Testis (tissue), 3 donors: ENCODE measurements around the gene ADGRG3. TPM values are rescaled to one million over a fixed set of nuclear protein-coding genes. Genes with fewer than 3 reads are reported as not detected.

Source experiments
- DNase-seq: peaks from one replicate; pipeline ENCODE4 v3.0.0-alpha.2; 2019
- H3K27ac ChIP-seq, 2 donors: fragments of 200-600 bp; sonication (generic); one replicate each; pipeline ENCODE4 v1.5.1; 2019
- H3K27me3 ChIP-seq: fragments of 200-600 bp; sonication (generic); one replicate; pipeline ENCODE4 v1.5.1; 2019
- H3K36me3 ChIP-seq: fragments of 200-600 bp; sonication (generic); one replicate; pipeline ENCODE4 v1.5.1; 2017; ENCODE audit warnings: low read depth; ENCODE audit errors: missing control alignments
- H3K4me1 ChIP-seq: fragments of 200-600 bp; sonication (generic); one replicate; pipeline ENCODE4 v1.5.1; 2019
- H3K4me3 ChIP-seq, 2 donors: fragments of 200-600 bp; sonication (generic); one replicate each; pipeline ENCODE4 v1.5.1; 2017 to 2019
- H3K9me3 ChIP-seq: fragments of 200-600 bp; sonication (generic); one replicate; pipeline ENCODE4 v1.5.1; 2017
- CTCF ChIP-seq, 3 experiments: fragments of 450-650 bp in 2 of 3; fragments of 200-600 bp in 1 of 3; sonication (generic) in 1 of 3; IDR thresholded peaks; one replicate each; pipeline ENCODE4 v1.5.1; 2016 to 2019; ENCODE audit warnings: antibody characterized with exemption in 3 of 3, mild to moderate bottlenecking in 2 of 3, moderate library complexity in 1 of 3
- POLR2A ChIP-seq: fragments of 450-650 bp; IDR thresholded peaks from one replicate; pipeline ENCODE4 v1.6.1; 2017; ENCODE audit warnings: antibody characterized with exemption, mild to moderate bottlenecking, moderate library complexity
- WGBS, 2 donors: methylation state at CpG; one replicate each; pipeline ENCODE4 v1.1.5; 2018; 5-methylcytosine and 5-hydroxymethylcytosine counted together
- intact Hi-C: fragments of 100-400 bp; cut with DNase I; formaldehyde crosslinking; loops from one replicate; pipeline ENCODE4 v1.15.1; 2023; ENCODE audit warnings: low total_unique reads
- polyA plus RNA-seq: library from polyadenylated mRNA; stranded (reverse); fragments of 350-450 nt; fragmentation: Illumina TruSeq; extraction: RNeasy Lipid Tissue Mini Kit (QIAGEN cat#74804); gene quantifications from one replicate; pipeline ENCODE4 v1.2.3, GENCODE V29; 2014; ENCODE audit warnings: low read depth, low replicate concordance; ENCODE audit not compliant: insufficient read depth
- total RNA-seq, 2 donors: library from RNA; depleted of rRNA; stranded (reverse); fragments of >200 nt; gene quantifications; one replicate each; pipeline ENCODE4 v1.2.3, GENCODE V29; 2016

The ADGRG3 gene
- total and polyA plus RNA-seq, 3 donors from 2014 or later: 0.37 to 0.82 (median 0.63) TPM

GRCh38 chr16:57640185-57640584 is 27.9 kb upstream of the ADGRG3 start:
- no peak overlapping the region for H3K4me3 ChIP-seq
- no peaks in the 10 kb centered on the region for H3K27me3 ChIP-seq
- DNase-seq: no peak
- no peak for TF ChIP-seq POLR2A
- TF ChIP-seq CTCF (IDR thresholded peaks at IDR 0.05): no peak
- H3K27ac ChIP-seq: peak overlapping the region; percentile 2 to 29
- H3K36me3 ChIP-seq: no peaks in the 10 kb centered on the region
- H3K4me1 ChIP-seq: peaks cover 67% of the 10 kb centered on the region
- WGBS, 2 donors: 75 to 82% methylated on average over 9 of the region's 9 CpGs
- intact Hi-C loops: no loop called here
- no peaks in the 10 kb centered on the region for H3K9me3 ChIP-seq

DNA sequence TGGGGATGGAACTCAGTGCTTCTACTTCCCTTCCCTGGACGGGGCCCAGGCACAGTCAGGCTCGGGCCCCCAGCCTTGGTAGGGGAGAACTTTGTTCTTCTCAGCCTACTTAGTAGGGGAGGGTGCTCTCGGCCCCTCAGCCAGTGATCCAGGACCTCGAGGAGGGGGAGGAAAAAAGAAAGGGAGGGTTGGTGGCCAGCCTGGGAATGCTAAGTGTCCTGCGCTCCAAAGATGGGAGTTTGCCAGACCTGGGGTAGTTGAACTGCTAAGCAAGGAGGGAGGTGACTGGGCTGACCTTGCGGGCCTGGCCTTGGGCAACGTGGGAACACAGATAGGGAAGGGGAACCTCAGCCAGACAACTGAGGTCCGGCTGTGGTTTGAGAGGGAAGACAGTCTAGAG is 27.5 kb upstream of the ADGRG3 start:
- Histone ChIP-seq H3K4me3 (no peak overlapping the region), H3K36me3 (no peaks in the 10 kb centered on the region), H3K27ac (no peak overlapping the region), H3K27me3 (no peaks in the 10 kb centered on the region), H3K4me1 (peaks cover 67% of the 10 kb centered on the region), H3K9me3 (no peaks in the 10 kb centered on the region)
- DNase-seq: peak; percentile 69
- TF ChIP-seq CTCF (IDR thresholded peaks at IDR 0.05): no peak
- TF ChIP-seq POLR2A: no peak
- WGBS, 2 donors: 27 to 35% methylated on average over 7 to 8 of the region's 8 CpGs
- intact Hi-C loops: no loop called here

DNA sequence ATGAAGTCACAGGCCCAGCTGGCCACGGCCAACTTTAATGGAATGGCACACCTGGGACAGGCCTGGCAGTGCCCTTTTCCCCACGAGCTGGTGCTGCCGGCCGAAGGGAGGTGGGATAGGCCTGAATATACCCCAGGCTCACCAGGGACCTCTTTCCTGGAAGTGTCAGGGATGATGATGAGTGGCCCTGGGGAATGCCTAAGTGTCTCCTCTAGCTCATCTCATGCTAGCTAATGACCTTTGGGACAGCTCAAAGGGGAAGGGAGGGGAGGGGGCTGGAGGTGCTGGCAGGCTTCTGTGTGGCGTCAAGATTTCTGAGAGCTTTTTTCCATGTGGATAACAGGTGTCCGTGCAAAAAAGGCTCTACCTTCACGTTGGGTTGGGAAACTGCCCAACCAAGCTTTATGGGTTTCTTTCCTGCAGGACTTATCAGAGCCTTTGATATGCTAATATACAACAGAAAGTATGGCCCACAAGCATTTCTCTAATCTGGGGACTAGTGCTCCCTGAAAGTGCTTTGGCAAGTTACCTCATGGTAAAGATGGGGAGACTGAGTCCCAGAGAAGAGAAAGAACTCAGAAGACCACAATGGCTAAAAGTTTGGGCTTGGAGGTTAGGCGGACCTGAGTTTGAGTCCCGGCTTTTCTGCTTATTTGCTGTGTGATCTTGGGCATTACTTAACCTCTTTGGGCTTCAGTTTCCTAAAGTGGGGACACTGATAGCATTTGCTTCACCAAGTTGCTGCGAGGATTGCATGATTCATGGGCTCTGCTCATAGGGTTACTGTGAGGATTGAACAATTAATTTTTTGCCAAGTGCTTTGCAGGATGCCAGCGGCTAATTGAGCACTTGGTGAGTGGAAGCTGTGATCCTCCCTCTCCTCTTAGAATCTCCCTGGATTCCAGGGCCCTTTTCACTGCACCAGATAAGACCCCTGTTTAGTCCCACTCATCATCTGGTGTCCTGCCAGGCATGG is 25.7 kb upstream of the ADGRG3 start:
- 70% methylated on average over 10 to 11 of the region's 11 CpGs for WGBS, 2 donors
- Histone ChIP-seq H3K27ac (peak overlapping the region; percentile 24 to 35), H3K4me1 (peaks cover 56% of the 10 kb centered on the region), H3K9me3 (no peaks in the 10 kb centered on the region), H3K4me3 (no peak overlapping the region), H3K27me3 (no peaks in the 10 kb centered on the region), H3K36me3 (no peaks in the 10 kb centered on the region)
- no peak for TF ChIP-seq CTCF (IDR thresholded peaks at IDR 0.05)
- TF ChIP-seq POLR2A: no peak
- intact Hi-C loops: no loop called here
- DNase-seq: no peak

GRCh38 chr16:57643147-57643874 is 24.8 kb upstream of the ADGRG3 start:
- Histone ChIP-seq H3K4me3 (no peak overlapping the region), H3K4me1 (peaks cover 54% of the 10 kb centered on the region), H3K36me3 (no peaks in the 10 kb centered on the region), H3K27ac (peak overlapping the region in 1 of 2 donors; percentile 24), H3K9me3 (no peaks in the 10 kb centered on the region), H3K27me3 (no peaks in the 10 kb centered on the region)
- TF ChIP-seq POLR2A: no peak
- TF ChIP-seq CTCF (IDR thresholded peaks at IDR 0.05): no peak
- intact Hi-C loops: no loop called here
- WGBS, 2 donors: 54 to 61% methylated on average over 6 to 7 of the region's 7 CpGs
- peak; percentile 63 for DNase-seq
